HL-60 (cell line): ENCODE results near the gene UNCX.
"Not testable (repeated sequence)": the region's sequence is repeated elsewhere in the genome, so short reads cannot be mapped to it uniquely, and the experiment has no call there.

Experiments
- DNase-seq, 2 experiments: peaks; one replicate each; pipeline ENCODE4 v3.0.0-alpha.2; 2010 to 2020; ENCODE audit warnings: low read depth in 1 of 2, low spot score in 1 of 2
- H3K27ac ChIP-seq: fragments of 250-450 bp; sonication (Bioruptor Pico); replicated peaks from 2 replicates; pipeline ENCODE4 v1.5.1; 2020; ENCODE audit warnings: mild to moderate bottlenecking, moderate library complexity
- H3K27me3 ChIP-seq: fragments of 250-450 bp; sonication (Bioruptor Pico); 2 replicates; pipeline ENCODE4 v1.5.1; 2021; ENCODE audit warnings: mild to moderate bottlenecking, moderate library complexity; ENCODE audit not compliant: insufficient read depth, poor library complexity, severe bottlenecking
- H3K4me3 ChIP-seq: replicated peaks from 2 replicates; pipeline ENCODE4 v1.5.1; 2011; ENCODE audit warnings: mild to moderate bottlenecking, control low read depth, low read length; ENCODE audit not compliant: insufficient read depth
- CTCF ChIP-seq: IDR thresholded peaks from one replicate; pipeline ENCODE4 v1.5.1; 2011; ENCODE audit warnings: low read length, control low read depth, inconsistent platforms; ENCODE audit not compliant: insufficient read depth
- GABPA ChIP-seq: IDR thresholded peaks from 2 replicates; pipeline ENCODE4 v1.6.1; 2012; ENCODE audit warnings: low read depth
- POLR2AphosphoS5 ChIP-seq: IDR thresholded peaks from 2 replicates; pipeline ENCODE4 v1.6.1; 2012; ENCODE audit warnings: low read depth
- REST ChIP-seq: IDR thresholded peaks from 2 replicates; pipeline ENCODE4 v1.6.1; 2012; ENCODE audit warnings: low read depth; ENCODE audit not compliant: insufficient replicate concordance
- SPI1 ChIP-seq: IDR thresholded peaks from 2 replicates; pipeline ENCODE4 v1.6.1; 2012; ENCODE audit warnings: low read depth, mild to moderate bottlenecking, borderline replicate concordance

UNCX gene

DNA sequence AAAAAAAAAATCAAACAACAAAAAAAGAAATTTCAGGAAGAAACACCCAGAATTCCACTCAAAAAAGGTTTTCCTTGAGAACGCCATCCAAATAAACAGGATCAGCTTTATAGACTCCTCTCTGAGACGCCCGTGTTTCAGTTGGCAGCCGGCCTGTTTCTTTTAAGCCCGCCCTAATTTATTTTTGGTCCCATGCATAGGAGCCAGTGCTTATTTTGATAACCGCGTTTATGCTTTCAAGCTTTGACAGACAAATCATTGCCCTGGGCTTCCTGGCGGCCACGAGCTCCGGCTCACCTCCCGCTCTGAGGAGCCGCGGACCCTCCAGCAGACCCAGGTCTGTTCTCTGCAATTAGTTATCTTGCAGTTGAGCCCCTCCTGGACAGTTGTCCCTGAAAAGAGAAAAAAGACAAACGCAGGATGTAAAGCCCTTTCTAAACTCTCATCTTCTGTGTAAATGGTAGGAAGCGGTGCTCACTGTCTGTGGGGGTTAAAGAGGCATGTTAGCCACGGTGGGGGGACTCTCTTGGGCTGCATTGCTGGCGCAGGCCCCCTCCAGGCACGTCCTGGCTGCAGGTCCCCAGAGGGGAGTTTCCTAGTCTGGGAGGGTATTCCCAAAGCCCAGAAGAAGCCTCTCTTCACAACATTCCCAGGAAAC lies 22.2 kb upstream of the UNCX start:
- TF ChIP-seq SPI1 (no peak), GABPA (no peak), POLR2AphosphoS5 (no peak), REST (no peak), CTCF (no peak)
- no peak overlapping the region for H3K4me3 ChIP-seq
- no peak for DNase-seq
- peaks cover 50% of the 10 kb centered on the region for H3K27me3 ChIP-seq
- no peak overlapping the region for H3K27ac ChIP-seq

DNA sequence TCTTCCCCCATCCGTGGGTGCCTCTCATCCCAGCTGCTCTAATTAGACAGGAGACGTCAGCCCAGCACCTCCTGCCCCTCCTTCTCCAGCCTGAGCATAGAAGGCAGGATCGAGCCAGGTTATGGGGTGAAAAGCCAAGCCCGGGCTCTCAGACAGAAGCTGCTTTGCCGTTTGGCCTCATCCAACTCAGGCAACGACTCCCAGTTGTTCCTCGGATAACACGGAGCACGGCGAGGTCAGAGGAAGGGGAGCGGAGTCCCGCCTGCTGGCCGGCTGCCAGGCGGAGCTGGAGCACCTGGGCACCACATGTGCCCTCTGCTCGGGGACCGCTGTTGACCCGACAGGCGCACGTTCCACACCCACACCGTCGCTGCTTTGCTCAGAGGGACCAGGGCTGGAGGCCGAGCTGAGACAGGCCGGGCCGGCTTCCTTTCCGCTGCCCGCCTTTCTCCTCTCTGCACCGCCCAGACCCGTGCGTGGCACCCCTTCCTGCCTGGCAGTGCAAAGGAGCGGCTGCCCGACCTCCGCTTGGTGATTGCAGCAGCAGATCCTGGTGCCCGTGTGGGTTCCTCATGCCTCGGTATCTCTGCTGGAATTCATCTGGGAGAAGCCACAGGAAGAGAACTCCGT lies 21.6 kb upstream of the UNCX start:
- Histone ChIP-seq H3K27me3 (peaks cover 50% of the 10 kb centered on the region), H3K27ac (no peak overlapping the region), H3K4me3 (no peak overlapping the region)
- no peak for DNase-seq
- TF ChIP-seq GABPA (no peak), SPI1 (no peak), POLR2AphosphoS5 (no peak)

- peaks cover 50% of the 10 kb centered on the region for H3K27me3 ChIP-seq
These were observed 21.1 kb upstream of the UNCX start for GRCh38 chr7:1211611-1212010.

DNA sequence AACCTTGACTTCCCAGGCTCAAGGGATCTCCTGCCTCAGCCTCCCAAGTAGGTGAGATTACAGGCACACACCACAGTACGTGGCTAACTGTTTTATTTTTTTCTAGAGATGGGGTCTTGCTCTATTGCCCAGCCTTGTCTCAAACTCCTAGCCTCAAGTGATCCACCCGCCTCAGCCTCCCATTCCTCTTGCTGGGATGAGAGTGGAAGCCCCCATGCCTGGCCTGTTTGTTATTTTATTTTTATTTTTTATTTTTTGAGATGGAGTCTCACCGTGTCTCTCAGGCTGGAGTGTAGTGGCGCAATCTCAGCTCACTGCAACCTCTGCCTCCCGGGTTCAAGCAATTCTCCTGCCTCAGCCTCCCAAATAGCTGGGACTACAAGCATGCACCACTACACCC lies 20.6 kb upstream of the UNCX start:
- H3K27ac ChIP-seq, H3K4me3 ChIP-seq, DNase-seq: not testable (repeated sequence)
- peaks cover 53% of the 10 kb centered on the region for H3K27me3 ChIP-seq

More at GRCh38 chr7:1211611-1212010, 21.1 kb upstream of the UNCX start:
- no peak overlapping the region for H3K4me3 ChIP-seq
- H3K27ac ChIP-seq: no peak overlapping the region
- TF ChIP-seq REST (no peak), CTCF (no peak), GABPA (no peak), SPI1 (no peak), POLR2AphosphoS5 (no peak)
- DNase-seq: no peak

DNA sequence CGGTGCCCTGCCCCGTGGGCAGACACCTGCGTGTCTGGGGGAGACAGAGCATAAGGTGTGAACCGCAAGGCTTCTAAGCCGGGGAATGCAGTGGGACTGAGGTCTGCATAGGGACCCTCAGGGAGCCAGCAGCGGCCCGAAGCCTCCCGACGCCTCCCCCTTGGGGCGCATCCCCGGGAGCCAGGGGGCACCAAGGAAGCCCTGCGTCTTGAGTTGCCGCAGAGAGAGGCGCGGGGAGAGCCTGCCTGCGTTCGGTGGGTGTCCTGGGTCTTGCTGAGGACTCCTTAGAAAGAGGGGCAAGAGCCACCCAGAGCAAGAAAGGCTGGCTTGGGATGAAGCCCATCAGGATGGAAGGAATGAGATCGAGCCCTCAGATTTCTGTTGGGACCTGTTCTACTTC lies 18.2 kb upstream of the UNCX start:
- H3K4me3 ChIP-seq: no peak overlapping the region
- peaks cover 54% of the 10 kb centered on the region for H3K27me3 ChIP-seq
- TF ChIP-seq REST (no peak), POLR2AphosphoS5 (no peak), CTCF (no peak)
- no peak for DNase-seq
- H3K27ac ChIP-seq: no peak overlapping the region
